Type B pancreatic cell (in vitro differentiated cells): ENCODE results near the gene SNX15. TPM values are rescaled to one million over a fixed set of nuclear protein-coding genes. Genes with fewer than 3 reads are reported as not detected.

Source experiments
- DNase-seq: peaks from one replicate; pipeline ENCODE4 v3.0.0; 2021; ENCODE audit warnings: mixed read lengths; ENCODE audit not compliant: unreplicated experiment; ENCODE audit errors: extremely low spot score
- H3K27ac Mint-ChIP-seq: 2 replicates; pipeline ENCODE4 v1.8.0; 2021; ENCODE audit warnings: mild to moderate bottlenecking, mixed read lengths
- H3K27me3 Mint-ChIP-seq: 2 replicates; pipeline ENCODE4 v1.8.0; 2021; ENCODE audit warnings: mixed read lengths
- H3K36me3 Mint-ChIP-seq: 2 replicates; pipeline ENCODE4 v1.8.0; 2021; ENCODE audit warnings: mixed read lengths
- H3K4me1 Mint-ChIP-seq: one replicate; pipeline ENCODE4 v1.8.0; 2021; ENCODE audit warnings: mixed read lengths; ENCODE audit not compliant: unreplicated experiment
- H3K4me3 Mint-ChIP-seq: 2 replicates; pipeline ENCODE4 v1.8.0; 2021; ENCODE audit warnings: mild to moderate bottlenecking, mixed read lengths
- H3K9me3 Mint-ChIP-seq: 2 replicates; pipeline ENCODE4 v1.8.0; 2021; ENCODE audit warnings: mixed read lengths
- CTCF ChIP-seq: fragments of 200-600 bp; sonication (generic); conservative IDR thresholded peaks from 2 replicates; pipeline ENCODE4 v1.5.0; 2021; ENCODE audit warnings: antibody characterized with exemption, mild to moderate bottlenecking
- total RNA-seq: library from RNA; stranded (reverse); gene quantifications from 2 replicates; pipeline ENCODE4 v1.2.1, GENCODE V29; 2021; ENCODE audit warnings: low replicate concordance

SNX15 gene
- total RNA-seq, 1 donor from 2014 or later: 25.3 TPM

GRCh38 chr11:65078786-65079342 lies 51.6 kb downstream of the SNX15 start:
- peaks cover 14% of the 10 kb centered on the region for H3K4me1 Mint-ChIP-seq
- no peak overlapping the region for H3K4me3 Mint-ChIP-seq
- no peaks in the 10 kb centered on the region for H3K9me3 Mint-ChIP-seq
- H3K36me3 Mint-ChIP-seq: peaks cover 7% of the 10 kb centered on the region
- H3K27me3 Mint-ChIP-seq: no peaks in the 10 kb centered on the region
- DNase-seq: no peak
- H3K27ac Mint-ChIP-seq: peak overlapping the region; percentile 71
- no peak for TF ChIP-seq CTCF

GRCh38 chr11:65083134-65083833 lies 56.0 kb downstream of the SNX15 start:
- TF ChIP-seq CTCF: no peak
- peaks cover 9% of the 10 kb centered on the region for H3K36me3 Mint-ChIP-seq
- peaks cover 11% of the 10 kb centered on the region for H3K4me1 Mint-ChIP-seq
- H3K9me3 Mint-ChIP-seq: no peaks in the 10 kb centered on the region
- no peak for DNase-seq
- peak overlapping the region; percentile 96 for H3K4me3 Mint-ChIP-seq
- H3K27ac Mint-ChIP-seq: peak overlapping the region; percentile 70
- no peaks in the 10 kb centered on the region for H3K27me3 Mint-ChIP-seq

- no peak for TF ChIP-seq CTCF
- Mint-ChIP-seq H3K36me3 (peaks cover 14% of the 10 kb centered on the region), H3K27me3 (no peaks in the 10 kb centered on the region), H3K4me3 (peak within 1 kb of the TSS; percentile 96), H3K4me1 (peaks cover 10% of the 10 kb centered on the region), H3K9me3 (no peaks in the 10 kb centered on the region), H3K27ac (peak within 1 kb of the TSS; percentile 70)
- DNase-seq: peak; percentile 98
Measured at GRCh38 chr11:65083834-65084597, 56.8 kb downstream of the SNX15 start, which contains the start of the genes CDCA5 and ZFPL1. TSS of gene CDCA5 (minus strand) at chr11:65084040. CDS start at chr11:65083978, 62 bp downstream. TSS of gene ZFPL1 (plus strand) at chr11:65084222. CDS start at chr11:65084699, 477 bp downstream.

- Mint-ChIP-seq H3K27me3 (no peaks in the 10 kb centered on the region), H3K27ac (peak overlapping the region; percentile 70), H3K4me3 (peak overlapping the region; percentile 96), H3K4me1 (peaks cover 10% of the 10 kb centered on the region), H3K9me3 (no peaks in the 10 kb centered on the region), H3K36me3 (peaks cover 15% of the 10 kb centered on the region)
- no peak for DNase-seq
- no peak for TF ChIP-seq CTCF
Measured at GRCh38 chr11:65084598-65085375, 57.5 kb downstream of the SNX15 start.

GRCh38 chr11:65085446-65085845 lies 58.2 kb downstream of the SNX15 start:
- H3K27ac Mint-ChIP-seq: peak overlapping the region; percentile 70
- peaks cover 12% of the 10 kb centered on the region for H3K36me3 Mint-ChIP-seq
- peaks cover 10% of the 10 kb centered on the region for H3K4me1 Mint-ChIP-seq
- H3K27me3 Mint-ChIP-seq: no peaks in the 10 kb centered on the region
- DNase-seq: no peak
- H3K4me3 Mint-ChIP-seq: peak overlapping the region; percentile 96
- TF ChIP-seq CTCF: no peak
- no peaks in the 10 kb centered on the region for H3K9me3 Mint-ChIP-seq
